B cell (primary cell): Measurements from ENCODE around the gene KLHL2. TPM values are rescaled to one million over a fixed set of nuclear protein-coding genes. Genes with fewer than 3 reads are reported as not detected.
"Not testable (repeated sequence)": the region's sequence is repeated elsewhere in the genome, so short reads cannot be mapped to it uniquely, and the experiment has no call there.

Experiments used
- ATAC-seq: fragments of 200-7000 bp; cut with Tn5 transposase; one replicate; pipeline ENCODE4 v1.10.0; 2021; ENCODE audit warnings: low read depth, mild to moderate bottlenecking, moderate number of reproducible peaks, moderate library complexity
- CTCF ChIA-PET: fragments of 350-600 bp; sonication (Branson Sonifier 250); formaldehyde crosslinking; loops from one replicate; lab custom pipeline; 2021; ENCODE audit warnings: antibody characterized with exemption, inconsistent platforms; lab: Charles Lee
- POLR2A ChIA-PET: fragments of 350-600 bp; sonication (Branson Sonifier 250); formaldehyde crosslinking; loops from one replicate; lab custom pipeline; 2021; ENCODE audit warnings: antibody characterized with exemption; lab: Charles Lee
- DNase-seq: peaks from one replicate; pipeline ENCODE4 v3.0.0; 2013
- H2AFZ ChIP-seq: 2 replicates; pipeline ENCODE4 v1.6.1; 2012; ENCODE audit warnings: mild to moderate bottlenecking, low read depth, low read length; ENCODE audit not compliant: insufficient read depth, poor library complexity, severe bottlenecking
- H3K27ac ChIP-seq, 2 donors: 1 replicate in 1 of 2; 2 replicates in 1 of 2; pipeline ENCODE4 v1.5.1; 2012 to 2013; ENCODE audit warnings: low read length in 2 of 2, mild to moderate bottlenecking in 2 of 2, moderate library complexity in 1 of 2
- H3K27me3 ChIP-seq, 4 experiments: fragments of 200-600 bp in 1 of 4; sonication (generic) in 1 of 4; replicated peaks in 1 of 4; 1 replicate in 2 of 4; 2 replicates in 2 of 4; pipeline versions ENCODE4 v1.6.1 to v1.7.0; 2013 to 2016; ENCODE audit warnings: low read length in 3 of 4, mild to moderate bottlenecking in 2 of 4, mixed read lengths in 1 of 4, moderate library complexity in 1 of 4; ENCODE audit not compliant: insufficient read depth in 4 of 4, control insufficient read depth in 3 of 4; ENCODE audit errors: control extremely low read depth in 1 of 4
- H3K36me3 ChIP-seq, 2 experiments: replicated peaks in 1 of 2; 1 replicate in 1 of 2; 2 replicates in 1 of 2; pipeline versions ENCODE4 v1.6.1 to v1.7.1; 2013; ENCODE audit warnings: low read length in 1 of 2; ENCODE audit not compliant: insufficient read depth in 2 of 2, control insufficient read depth in 1 of 2; ENCODE audit errors: control extremely low read depth in 1 of 2, extremely low read depth in 1 of 2
- H3K4me1 ChIP-seq, 2 donors: fragments of 200-600 bp in 1 of 2; sonication (generic) in 1 of 2; 1 replicate in 1 of 2; 2 replicates in 1 of 2; pipeline versions ENCODE4 v1.5.1 to v1.6.1; 2013 to 2017; ENCODE audit warnings: low read length in 2 of 2; ENCODE audit not compliant: control insufficient read depth in 2 of 2, insufficient read depth in 2 of 2
- H3K4me2 ChIP-seq: replicated peaks from 2 replicates; pipeline ENCODE3; 2012; ENCODE audit warnings: mild to moderate bottlenecking, low read depth, low read length; ENCODE audit not compliant: poor library complexity, severe bottlenecking
- H3K4me3 ChIP-seq, 5 experiments: fragments of 200-600 bp in 1 of 5; sonication (generic) in 1 of 5; 1 replicate in 3 of 5; 2 replicates in 2 of 5; pipeline versions ENCODE4 v1.5.1 to v1.7.0; 2011 to 2016; ENCODE audit warnings: low read length in 4 of 5, mild to moderate bottlenecking in 4 of 5, low read depth in 2 of 5, control low read depth in 1 of 5, moderate library complexity in 1 of 5; ENCODE audit not compliant: insufficient read depth in 1 of 5; ENCODE audit errors: control extremely low read depth in 1 of 5, extremely low read depth in 1 of 5
- H3K79me2 ChIP-seq: fragments of 200-600 bp; sonication (generic); one replicate; pipeline ENCODE4 v1.6.0; 2016; ENCODE audit warnings: low read length; ENCODE audit not compliant: control insufficient read depth, insufficient read depth
- H3K9ac ChIP-seq: fragments of 200-600 bp; sonication (generic); 2 replicates; pipeline ENCODE4 v1.6.1; 2017; ENCODE audit warnings: mild to moderate bottlenecking, low read length, moderate library complexity
- H3K9me3 ChIP-seq, 3 donors: one replicate each; pipeline versions ENCODE4 v1.6.1 to v1.7.1; 2013; ENCODE audit warnings: low read length in 2 of 3; ENCODE audit not compliant: control insufficient read depth in 2 of 3, insufficient read depth in 1 of 3; ENCODE audit errors: control extremely low read depth in 1 of 3
- H4K20me1 ChIP-seq: 2 replicates; pipeline ENCODE4 v1.6.0; 2012; ENCODE audit warnings: mild to moderate bottlenecking, low read length; ENCODE audit not compliant: insufficient read depth, control insufficient read depth, poor library complexity, severe bottlenecking
- H3K27ac Mint-ChIP-seq: one replicate; pipeline ENCODE4 v1.8.0; 2021; ENCODE audit warnings: mixed read lengths
- H3K27me3 Mint-ChIP-seq: one replicate; pipeline ENCODE4 v1.8.0; 2021; ENCODE audit warnings: mixed read lengths
- H3K4me1 Mint-ChIP-seq: one replicate; pipeline ENCODE4 v1.8.0; 2021; ENCODE audit warnings: mixed read lengths
- H3K4me3 Mint-ChIP-seq: one replicate; pipeline ENCODE4 v1.8.0; 2021; ENCODE audit warnings: mixed read lengths
- H3K9me3 Mint-ChIP-seq: one replicate; pipeline ENCODE4 v1.8.0; 2022; ENCODE audit warnings: mixed read lengths; ENCODE audit not compliant: insufficient read depth
- WGBS: methylation state at CpG from one replicate; pipeline ENCODE4 v1.1.5; 2013; ENCODE audit warnings: missing lambda C conversion rate; ENCODE audit not compliant: insufficient coverage; 5-methylcytosine and 5-hydroxymethylcytosine counted together
- intact Hi-C: fragments of 100-400 bp; cut with micrococcal nuclease; formaldehyde crosslinking; loops from one replicate; pipeline ENCODE4 v1.10.0; 2022
- polyA plus RNA-seq: library from polyadenylated mRNA; depleted of rRNA; stranded (reverse); fragments of >200 nt; gene quantifications from 2 replicates; pipeline ENCODE4 v1.2.3, GENCODE V29; 2012
- total RNA-seq, 2 donors: library from RNA; stranded (reverse); fragments of 120-200 nt in 1 of 2; gene quantifications; 1 replicate in 1 of 2; 2 replicates in 1 of 2; pipeline versions ENCODE4 v1.2.3 to v1.2.4, GENCODE V29; 2013 to 2022

The KLHL2 gene
- total and polyA plus RNA-seq, 2 donors (not counting 1 experiment from before 2014, with no cell fraction given): 7.8 to 77.5 TPM

GRCh38 chr4:165229490-165230200, 22.3 kb downstream of the KLHL2 start:
- DNase-seq, CTCF ChIA-PET: not testable (repeated sequence)

GRCh38 chr4:165232623-165233433, 25.5 kb downstream of the KLHL2 start:
- H3K9me3 ChIP-seq, H3K27me3 Mint-ChIP-seq, DNase-seq, H2AFZ ChIP-seq, CTCF ChIA-PET, H3K4me2 ChIP-seq, H4K20me1 ChIP-seq, intact Hi-C loops, H3K9ac ChIP-seq, H3K27me3 ChIP-seq, H3K9me3 Mint-ChIP-seq, H3K4me3 Mint-ChIP-seq, H3K27ac ChIP-seq, POLR2A ChIA-PET, ATAC-seq, H3K4me3 ChIP-seq, H3K4me1 ChIP-seq, H3K27ac Mint-ChIP-seq, H3K79me2 ChIP-seq: not testable (repeated sequence)
- H3K4me1 Mint-ChIP-seq: peaks cover 16% of the 10 kb centered on the region
- H3K36me3 ChIP-seq: peaks cover 0 to 11% of the 10 kb centered on the region in 2 experiments
- 92% methylated on average over 2 of the region's 4 CpGs for WGBS

More at GRCh38 chr4:165229490-165230200, 22.3 kb downstream of the KLHL2 start:
- peaks cover 0 to 11% of the 10 kb centered on the region in 2 experiments for H3K36me3 ChIP-seq
- H3K4me1 Mint-ChIP-seq, H3K4me2 ChIP-seq, H3K4me1 ChIP-seq, H3K79me2 ChIP-seq, H3K4me3 ChIP-seq, H3K27me3 ChIP-seq, POLR2A ChIA-PET, H3K27ac Mint-ChIP-seq, H2AFZ ChIP-seq, H3K27ac ChIP-seq, H3K9me3 ChIP-seq, intact Hi-C loops, H3K9ac ChIP-seq, H4K20me1 ChIP-seq, H3K4me3 Mint-ChIP-seq, ATAC-seq, H3K9me3 Mint-ChIP-seq, H3K27me3 Mint-ChIP-seq: not testable (repeated sequence)
- WGBS: 100% methylated on average over 2 of the region's 4 CpGs
